GM18505 (cell line): ENCODE results near the gene RHBDD1.
A peak's percentile ranks its signal among the peaks of the same experiment; 100 is the strongest.

Source experiments
- ATAC-seq: cut with Tn5 transposase; IDR thresholded peaks from one replicate; pipeline ENCODE4 v1.9.1; 2021; ENCODE audit not compliant: unreplicated experiment
- POLR2A ChIP-seq: IDR thresholded peaks from 4 replicates; pipeline ENCODE4 v1.6.1; 2011; ENCODE audit warnings: borderline replicate concordance; ENCODE audit not compliant: insufficient read depth, insufficient read length; ENCODE audit errors: extremely low read depth

Gene RHBDD1

GRCh38 chr2:226893216-226893615 is 57.4 kb downstream of the RHBDD1 start:
- TF ChIP-seq POLR2A, result no peak
- no peak for ATAC-seq

GRCh38 chr2:226894752-226895151 is 58.9 kb downstream of the RHBDD1 start:
- no peak for TF ChIP-seq POLR2A
- ATAC-seq, result no peak

DNA sequence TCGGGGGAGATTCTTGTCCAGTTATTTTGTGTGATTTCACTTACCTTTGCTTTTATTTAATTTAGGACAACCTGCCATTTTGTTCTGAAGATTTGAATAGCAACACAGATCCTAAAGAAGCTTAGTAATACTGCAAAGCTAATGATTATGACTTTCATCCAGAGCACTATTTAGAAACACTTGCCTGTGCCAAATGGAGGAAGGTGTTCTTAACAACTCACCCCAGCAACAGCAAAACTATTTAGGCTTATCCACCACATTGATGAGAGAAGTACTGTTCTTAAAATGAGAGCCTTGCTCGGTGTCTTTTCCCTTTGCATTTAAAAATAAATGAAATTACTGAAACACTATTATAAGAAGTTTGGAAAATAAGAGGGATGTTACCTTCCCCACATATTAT is 59.7 kb downstream of the RHBDD1 start:
- TF ChIP-seq POLR2A, result no peak
- ATAC-seq, result no peak

DNA sequence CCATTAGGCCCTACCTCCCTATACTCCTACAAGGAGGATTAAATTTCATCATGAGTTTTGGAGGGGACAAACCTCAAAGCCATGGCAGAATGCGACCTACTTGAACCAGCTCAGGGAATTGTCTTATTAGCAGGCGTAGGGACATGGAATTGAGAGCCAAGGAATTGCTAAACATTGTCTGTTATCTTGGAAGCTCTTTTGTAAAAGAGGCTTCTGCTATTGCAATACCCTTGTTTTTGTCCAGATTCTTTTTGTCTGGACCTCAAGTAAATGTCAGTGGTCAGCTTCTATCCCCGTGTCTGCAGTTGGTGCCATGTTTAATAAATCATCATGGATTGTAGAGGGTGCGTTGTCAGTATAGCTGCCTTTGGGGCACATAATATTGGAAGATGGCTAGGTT is 62.3 kb downstream of the RHBDD1 start:
- no peak for TF ChIP-seq POLR2A
- ATAC-seq, result no peak

- no peak for ATAC-seq
- TF ChIP-seq POLR2A, result no peak
These were observed 63.0 kb downstream of the RHBDD1 start for GRCh38 chr2:226898897-226899296.

GRCh38 chr2:226902041-226902966 is 66.5 kb downstream of the RHBDD1 start:
- ATAC-seq, result no peak
- no peak for TF ChIP-seq POLR2A

DNA sequence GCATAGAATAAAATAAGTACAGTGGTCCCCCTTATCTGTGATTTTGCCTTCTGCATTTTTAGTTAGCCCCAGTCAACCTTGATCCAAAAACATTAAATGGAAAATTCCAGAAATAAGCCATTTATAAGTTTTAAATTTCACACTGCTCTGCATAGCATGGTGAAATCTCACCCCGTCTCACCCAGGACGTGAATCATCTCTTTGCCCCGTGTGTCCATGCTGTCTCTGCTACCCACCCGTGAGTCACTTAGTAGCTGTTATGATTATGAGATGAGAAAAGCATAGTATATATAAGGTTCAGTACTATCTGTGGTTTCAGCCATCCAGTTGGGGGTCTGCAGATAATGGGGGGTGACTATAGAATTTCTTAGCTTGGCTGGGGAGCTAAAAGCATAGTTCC is 67.3 kb downstream of the RHBDD1 start:
- no peak for ATAC-seq

DNA sequence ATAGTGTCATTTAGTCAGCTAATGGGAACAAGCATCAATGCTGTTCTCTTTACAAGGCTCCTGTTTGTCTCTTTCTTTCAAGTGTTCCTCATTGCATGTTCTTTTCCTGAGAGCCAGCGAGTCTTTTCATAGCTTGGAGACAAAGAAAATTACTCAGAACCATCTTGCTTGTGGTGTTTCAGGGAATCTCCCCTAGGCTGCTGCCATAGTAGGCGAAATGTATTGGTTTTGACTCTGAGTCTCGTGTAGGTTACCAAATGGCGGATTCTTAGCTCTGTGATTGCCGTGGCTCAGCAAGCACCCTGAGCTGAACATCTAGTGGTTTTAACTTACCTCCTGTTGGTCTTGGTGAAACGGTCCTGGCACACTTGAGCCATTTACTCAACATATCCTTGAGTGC is 68.7 kb downstream of the RHBDD1 start:
- peak; percentile 32 for ATAC-seq
- no peak for TF ChIP-seq POLR2A

More for the DNA sequence above, 67.3 kb downstream of the RHBDD1 start:
- TF ChIP-seq POLR2A, result no peak

DNA sequence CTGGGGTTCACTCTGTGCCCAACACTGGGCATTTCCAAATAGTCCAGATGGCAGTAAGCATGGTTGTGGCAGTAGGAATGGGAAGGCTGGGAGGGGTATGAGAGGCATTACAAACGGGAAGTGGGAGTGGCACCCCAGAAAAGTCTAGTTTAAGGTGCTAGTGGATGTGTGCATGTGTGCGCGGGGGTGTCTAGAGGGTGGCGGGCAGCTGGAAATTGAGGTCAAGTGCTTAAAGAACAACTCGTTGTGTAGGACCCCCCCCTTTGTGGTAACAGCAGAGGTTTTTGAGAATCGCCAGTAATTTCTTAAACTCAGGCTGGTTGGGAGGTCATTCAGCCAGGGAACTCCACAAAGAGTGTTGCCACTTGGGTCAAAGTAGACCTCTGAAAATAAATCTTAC is 69.9 kb downstream of the RHBDD1 start:
- TF ChIP-seq POLR2A, result peak; percentile 29
- ATAC-seq, result peak; percentile 23

GRCh38 chr2:226906163-226906693 is 70.4 kb downstream of the RHBDD1 start:
- peak; percentile 87 for ATAC-seq
- TF ChIP-seq POLR2A, result no peak

DNA sequence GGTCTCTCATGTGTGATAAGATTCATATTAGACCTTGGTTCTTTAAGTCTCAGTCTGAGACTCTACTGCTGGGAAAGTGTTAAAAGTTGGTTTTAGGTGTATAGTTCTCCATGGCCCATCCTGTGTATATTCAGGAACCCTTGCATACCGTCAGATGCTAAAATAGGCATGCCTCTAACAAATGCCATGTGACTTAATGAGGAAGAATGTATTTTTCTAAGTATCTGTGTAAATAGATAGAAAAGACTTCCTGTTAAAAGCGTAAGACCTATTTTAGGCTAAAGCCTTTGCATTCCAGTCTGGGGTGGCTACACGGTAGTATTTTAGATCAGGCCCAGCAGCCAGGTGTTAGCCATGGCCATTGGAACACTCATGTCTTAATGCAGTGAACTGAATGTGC is 73.3 kb downstream of the RHBDD1 start:
- TF ChIP-seq POLR2A, result no peak
- ATAC-seq, result no peak

- ATAC-seq, result no peak
- no peak for TF ChIP-seq POLR2A
These were observed 74.0 kb downstream of the RHBDD1 start for GRCh38 chr2:226909836-226910235.

DNA sequence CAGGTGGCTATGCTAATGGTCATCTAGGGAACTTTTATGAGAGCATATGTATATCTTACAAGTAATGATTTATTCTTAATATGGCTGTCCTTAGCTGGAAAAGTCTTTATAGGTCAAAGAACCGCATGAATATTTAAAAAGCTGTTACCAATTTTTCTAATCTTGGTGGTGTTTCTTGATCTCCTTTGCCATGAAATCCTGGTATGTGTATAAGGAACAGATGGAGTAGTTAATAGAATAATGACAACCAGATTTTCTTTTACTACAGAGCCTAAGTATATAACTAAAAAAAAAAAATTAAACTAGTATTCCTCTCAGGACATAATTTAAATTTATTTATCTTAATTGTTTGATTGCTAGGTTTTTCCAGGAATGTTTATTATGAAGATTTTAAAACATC is 74.5 kb downstream of the RHBDD1 start:
- ATAC-seq, result no peak
- TF ChIP-seq POLR2A, result no peak

- no peak for ATAC-seq
- no peak for TF ChIP-seq POLR2A
These were observed 76.1 kb downstream of the RHBDD1 start for GRCh38 chr2:226911932-226912331.

DNA sequence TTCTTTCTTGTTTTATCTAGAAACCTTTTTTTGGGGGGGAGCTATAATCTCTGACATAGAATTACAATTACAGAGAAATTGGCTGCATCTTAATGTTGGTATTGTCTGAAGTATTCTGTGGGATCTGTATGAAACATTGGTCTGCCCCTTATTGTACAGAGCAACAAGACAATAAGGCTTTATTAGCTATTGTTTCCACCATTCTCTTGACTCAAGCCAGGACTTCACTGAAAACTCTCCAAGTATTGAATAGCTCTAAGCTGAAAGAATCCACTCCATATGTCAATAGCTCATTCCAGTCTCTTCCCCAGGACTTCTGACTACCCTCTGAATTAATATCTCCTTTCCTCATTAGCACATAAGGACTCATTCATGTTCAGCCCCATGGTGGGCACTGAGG is 77.8 kb downstream of the RHBDD1 start:
- ATAC-seq, result no peak
- TF ChIP-seq POLR2A, result no peak

- TF ChIP-seq POLR2A, result no peak
- no peak for ATAC-seq
These were observed 80.0 kb downstream of the RHBDD1 start for GRCh38 chr2:226915846-226916360.
